SH-SY5Y (cell line): ENCODE data around the gene PEAR1.

Source experiments
- GATA2 ChIP-seq: IDR thresholded peaks from 2 replicates; pipeline ENCODE4 v1.6.1; 2011; ENCODE audit warnings: mild to moderate bottlenecking, low read depth, low read length
- GATA3 ChIP-seq: IDR thresholded peaks from 2 replicates; pipeline ENCODE4 v1.6.1; 2011; ENCODE audit warnings: low read depth, mild to moderate bottlenecking, low read length, moderate library complexity

The PEAR1 gene

GRCh38 chr1:156893048-156893953 is at the start of gene PEAR1:
TSS of gene PEAR1 (plus strand) at chr1:156893718. CDS start at chr1:156903927, 10,209 bp downstream.
- TF ChIP-seq GATA2 (no peak), GATA3 (no peak)

DNA sequence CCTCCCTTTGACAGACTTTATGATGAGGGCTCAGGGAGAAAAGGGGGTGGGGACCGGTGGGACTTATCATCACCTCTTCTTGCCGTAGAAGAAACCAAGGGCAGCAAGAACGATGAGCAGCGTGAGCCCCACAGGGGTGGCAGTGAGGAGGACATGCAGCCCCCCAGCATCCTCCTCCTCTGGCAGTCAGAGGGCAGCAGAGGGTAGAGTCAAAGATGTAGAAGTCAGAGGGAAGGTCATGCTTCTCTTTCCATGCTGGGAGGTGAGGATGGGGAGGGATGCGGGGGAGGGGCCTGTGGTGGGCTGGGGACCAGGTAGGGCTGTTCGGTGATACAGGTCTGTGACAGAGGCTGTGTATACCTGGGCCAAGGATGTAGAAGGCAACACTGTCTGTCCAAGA is 49.4 kb upstream of the PEAR1 start:
- TF ChIP-seq GATA2 (no peak), GATA3 (no peak)

- no peak for TF ChIP-seq GATA2
- TF ChIP-seq GATA3: no peak
These were observed 48.9 kb upstream of the PEAR1 start for GRCh38 chr1:156844638-156845037.

GRCh38 chr1:156845055-156845952 is 48.2 kb upstream of the PEAR1 start:
- no peak for TF ChIP-seq GATA3
- TF ChIP-seq GATA2: no peak

DNA sequence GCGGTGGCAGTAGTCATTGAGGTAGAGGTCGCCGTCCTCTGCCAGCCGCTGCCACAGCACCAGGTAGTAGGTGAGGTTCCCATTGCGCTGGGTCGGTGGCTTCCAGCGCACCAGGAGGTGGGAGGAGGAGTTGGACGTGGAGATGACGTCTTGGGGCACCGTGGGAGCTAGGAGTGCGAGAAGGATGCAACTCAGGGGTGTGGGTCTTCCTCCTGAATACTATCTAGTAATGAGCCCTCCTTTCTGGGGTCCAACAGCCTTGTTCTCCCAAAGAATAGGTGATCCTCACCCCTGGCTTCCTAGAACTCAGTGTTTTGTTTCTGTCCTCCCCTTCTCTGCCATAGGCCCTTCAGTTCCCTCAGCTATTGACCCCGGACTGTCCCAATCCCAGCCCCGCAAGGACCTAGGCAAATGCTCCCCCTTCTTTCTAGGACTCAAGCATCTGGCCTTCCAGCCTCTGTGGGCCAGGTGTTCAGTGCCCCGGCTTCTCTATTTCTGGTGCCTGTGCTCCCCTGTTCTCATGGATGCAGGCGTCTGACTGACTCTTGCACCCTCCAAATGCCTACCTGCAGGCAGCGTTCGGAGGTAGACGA is 47.5 kb upstream of the PEAR1 start:
- TF ChIP-seq GATA3 (no peak), GATA2 (no peak)

DNA sequence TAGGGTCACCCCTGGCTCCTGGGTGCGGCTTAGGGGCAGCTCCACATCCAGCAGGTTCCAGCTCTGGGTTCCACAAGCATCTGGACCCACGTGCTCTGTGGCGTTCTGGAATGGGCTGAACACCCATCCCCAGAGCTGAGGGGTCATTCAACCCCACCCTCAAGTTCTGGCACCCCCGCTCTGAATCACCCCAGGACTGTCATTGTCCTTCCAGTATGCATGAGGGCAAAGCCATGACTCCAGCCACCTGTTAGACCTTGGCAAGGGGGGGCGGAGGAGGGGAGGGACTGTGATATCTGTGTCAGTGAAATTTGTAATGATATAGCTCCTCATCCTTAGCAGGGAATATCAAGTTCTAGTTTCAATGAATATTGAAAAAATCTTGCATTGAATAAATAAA is 46.9 kb upstream of the PEAR1 start:
- no peak for TF ChIP-seq GATA2
- TF ChIP-seq GATA3: no peak

GRCh38 chr1:156847591-156848460 is 45.7 kb upstream of the PEAR1 start:
- TF ChIP-seq GATA2 (no peak), GATA3 (no peak)

GRCh38 chr1:156848461-156849150 is 44.9 kb upstream of the PEAR1 start:
- TF ChIP-seq GATA2: no peak
- no peak for TF ChIP-seq GATA3

GRCh38 chr1:156849151-156849496 is 44.4 kb upstream of the PEAR1 start:
- no peak for TF ChIP-seq GATA2
- no peak for TF ChIP-seq GATA3

DNA sequence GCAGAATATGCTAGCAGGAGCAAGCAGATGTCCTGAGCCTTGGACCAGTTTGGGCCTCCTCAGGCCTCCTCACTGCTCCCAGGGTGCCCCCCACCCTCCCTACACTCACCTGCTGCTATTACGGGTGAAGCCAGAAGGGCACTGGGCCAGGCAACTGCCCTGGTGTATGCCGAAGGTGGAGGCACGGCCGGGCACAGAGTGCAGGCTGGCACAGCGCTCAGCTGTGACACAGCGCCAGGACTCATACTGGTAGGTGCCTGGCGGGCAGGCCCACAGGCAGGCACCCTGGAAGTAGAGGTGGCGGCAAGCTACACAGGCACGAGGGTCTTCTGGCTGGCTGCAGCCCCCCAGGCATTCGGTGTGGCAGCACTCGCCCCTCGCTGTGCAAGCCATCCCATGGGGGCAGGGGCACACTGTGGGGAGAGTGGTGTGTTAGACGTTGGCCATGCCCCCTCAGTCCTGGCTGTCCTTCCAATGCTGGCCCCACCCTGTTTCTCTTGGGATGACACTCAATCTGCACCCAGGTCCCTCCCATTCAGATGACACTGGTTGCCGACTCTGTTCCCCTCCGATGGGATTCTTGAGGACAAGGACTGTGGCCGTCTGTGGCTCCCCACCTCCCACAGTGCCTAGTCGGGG is 41.6 kb upstream of the PEAR1 start:
- TF ChIP-seq GATA3 (no peak), GATA2 (no peak)

DNA sequence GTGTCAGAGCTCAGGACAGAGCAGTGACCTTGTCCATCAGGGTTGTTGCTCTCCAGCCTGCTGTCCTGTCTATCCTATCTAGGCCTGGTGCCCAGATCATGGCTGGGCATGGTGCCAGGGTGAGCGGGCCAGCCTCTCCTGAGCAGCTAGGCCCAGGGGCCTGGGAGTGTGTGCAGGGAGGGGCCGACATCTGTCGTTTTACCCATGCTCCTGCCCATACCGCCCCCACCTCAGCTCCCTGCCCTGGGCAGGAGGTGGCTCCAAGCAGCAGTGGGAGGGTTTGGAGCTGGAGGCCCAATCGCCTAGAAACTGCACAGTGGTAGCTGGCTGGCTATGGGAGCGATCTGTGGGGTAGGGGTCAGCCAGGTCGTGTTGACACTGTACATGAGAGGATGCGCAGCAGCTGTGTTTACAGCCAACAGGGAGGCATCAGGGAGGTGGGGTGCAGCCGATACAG is 41.1 kb upstream of the PEAR1 start:
- TF ChIP-seq GATA2 (peak; percentile 69), GATA3 (no peak)

DNA sequence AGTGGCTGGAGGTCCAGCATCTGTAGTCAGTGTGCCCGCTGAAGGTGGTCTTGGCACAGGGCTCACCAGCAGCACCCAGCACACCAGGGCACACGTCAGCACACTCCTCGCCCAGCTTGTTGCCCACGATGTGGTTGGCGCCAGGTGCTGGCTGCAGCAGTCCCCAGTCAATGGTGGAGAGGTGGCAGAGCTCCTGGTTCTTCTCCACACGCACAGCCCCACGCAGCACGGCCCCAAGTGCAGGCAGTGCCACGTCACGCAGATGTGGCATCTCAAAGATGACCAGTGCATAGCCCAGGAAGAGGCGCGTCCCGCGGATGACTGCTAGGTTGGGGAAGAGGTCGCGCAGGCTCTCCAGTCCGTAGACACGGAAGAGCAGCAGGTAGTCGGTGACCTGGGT is 39.8 kb upstream of the PEAR1 start:
- TF ChIP-seq GATA3: no peak
- TF ChIP-seq GATA2: no peak
